ENCODE measurements around the gene RAB27B.

The RAB27B gene

GRCh38 chr18:54872681-54873080 lies 44.4 kb downstream of the RAB27B start:
- H3K4me3 ChIP-seq (ENCODE audit: control insufficient read depth, low read depth, low read length): no peak overlapping the region
- DNase-seq (ENCODE audit: low read depth): no peak
- no peak for TF ChIP-seq CTCF (IDR thresholded peaks at IDR 0.05; ENCODE audit: control insufficient read depth, insufficient read depth, low read depth, low read length, missing control alignments)

GRCh38 chr18:54873884-54874255 lies 45.6 kb downstream of the RAB27B start:
- TF ChIP-seq CTCF (IDR thresholded peaks at IDR 0.05; ENCODE audit: control insufficient read depth, insufficient read depth, low read depth, low read length, missing control alignments): no peak
- DNase-seq (ENCODE audit: low read depth): no peak
- H3K4me3 ChIP-seq (ENCODE audit: control insufficient read depth, low read depth, low read length): no peak overlapping the region

- no peak overlapping the region for H3K4me3 ChIP-seq (ENCODE audit: control insufficient read depth, low read depth, low read length)
- no peak for DNase-seq (ENCODE audit: low read depth)
- no peak for TF ChIP-seq CTCF (IDR thresholded peaks at IDR 0.05; ENCODE audit: control insufficient read depth, insufficient read depth, low read depth, low read length, missing control alignments)
These were observed 46.8 kb downstream of the RAB27B start for GRCh38 chr18:54875063-54875462.

GRCh38 chr18:54877076-54877475 lies 48.8 kb downstream of the RAB27B start:
- TF ChIP-seq CTCF (IDR thresholded peaks at IDR 0.05; ENCODE audit: control insufficient read depth, insufficient read depth, low read depth, low read length, missing control alignments): no peak
- no peak overlapping the region for H3K4me3 ChIP-seq (ENCODE audit: control insufficient read depth, low read depth, low read length)
- no peak for DNase-seq (ENCODE audit: low read depth)

GRCh38 chr18:54878159-54878622 lies 49.9 kb downstream of the RAB27B start:
- H3K4me3 ChIP-seq (ENCODE audit: control insufficient read depth, low read depth, low read length): no peak overlapping the region
- no peak for TF ChIP-seq CTCF (IDR thresholded peaks at IDR 0.05; ENCODE audit: control insufficient read depth, insufficient read depth, low read depth, low read length, missing control alignments)
- no peak for DNase-seq (ENCODE audit: low read depth)

GRCh38 chr18:54878659-54879358 lies 50.5 kb downstream of the RAB27B start:
- H3K4me3 ChIP-seq (ENCODE audit: control insufficient read depth, low read depth, low read length): no peak overlapping the region
- no peak for DNase-seq (ENCODE audit: low read depth)
- TF ChIP-seq CTCF (IDR thresholded peaks at IDR 0.05; ENCODE audit: control insufficient read depth, insufficient read depth, low read depth, low read length, missing control alignments): no peak

Data from AG09309 (cell line).